Measurements from ENCODE around the gene ZBTB7C. TPM values are rescaled to one million over a fixed set of nuclear protein-coding genes. Genes with fewer than 3 reads are reported as not detected.
A peak's percentile ranks its signal among the peaks of the same experiment; 100 is the strongest.

The ZBTB7C gene
- polyA plus RNA-seq, 6 donors from 2014 or later: not detected

- Mint-ChIP-seq H3K36me3 (no peaks in the 10 kb centered on the region), H3K27ac (no peak overlapping the region), H3K4me1 (no peaks in the 10 kb centered on the region), H3K27me3 (peaks cover 0 to 38% (median 32%) of the 10 kb centered on the region in 3 donors), H3K4me3 (no peak overlapping the region), H3K9me3 (no peaks in the 10 kb centered on the region)
- DNase-seq (no peak), ATAC-seq (ENCODE audit: low read depth in 2 of 2) (no peak)
These were observed 93.0 kb downstream of the ZBTB7C start for GRCh38 chr18:48316177-48316576.

DNA sequence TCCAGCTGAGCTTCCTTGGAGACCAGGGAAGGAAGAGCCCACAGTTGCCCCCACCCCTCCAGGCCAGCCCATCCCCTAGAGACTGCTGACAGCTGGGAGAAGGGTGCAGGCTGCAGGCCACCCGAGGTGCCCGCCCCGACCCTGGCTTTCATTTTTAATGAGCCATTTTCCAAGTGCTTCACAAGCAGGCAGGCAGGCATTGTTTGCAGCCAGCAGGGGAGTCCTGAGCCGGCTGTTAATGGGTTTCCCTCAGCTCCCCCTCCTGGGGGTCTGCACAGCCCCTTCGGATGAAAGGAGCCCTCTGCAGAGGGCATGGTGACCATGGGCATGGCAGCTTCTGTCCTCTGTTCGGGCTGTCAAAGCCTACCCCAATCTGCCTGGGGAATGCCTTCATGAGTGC, 94.5 kb downstream of the ZBTB7C start:
- Mint-ChIP-seq H3K4me3 (no peak overlapping the region), H3K4me1 (no peaks in the 10 kb centered on the region), H3K27me3 (peaks cover 0 to 32% (median 19%) of the 10 kb centered on the region in 3 donors), H3K9me3 (no peaks in the 10 kb centered on the region), H3K36me3 (no peaks in the 10 kb centered on the region), H3K27ac (no peak overlapping the region)
- ATAC-seq (ENCODE audit: low read depth in 2 of 2) (no peak), DNase-seq (no peak)

DNA sequence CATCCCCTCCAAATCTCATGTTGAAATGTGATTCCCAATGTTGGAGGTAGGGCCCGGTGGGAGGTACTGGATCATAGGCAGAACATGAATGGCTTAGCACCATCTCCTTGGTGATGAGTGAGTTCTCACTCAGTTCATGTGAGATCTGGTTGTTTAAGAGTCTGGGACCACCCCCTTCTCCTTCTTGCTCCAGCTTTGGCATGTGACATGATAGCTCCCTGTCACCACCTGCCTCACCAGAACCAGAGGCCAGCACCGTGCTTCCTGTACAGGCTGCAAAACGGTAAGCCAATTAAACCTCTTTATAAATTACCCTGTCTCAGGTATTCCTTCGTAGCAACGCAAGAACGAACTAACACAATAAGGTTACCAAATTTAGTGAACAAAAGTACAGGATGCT, 95.4 kb downstream of the ZBTB7C start:
- no peak for DNase-seq
- no peak for ATAC-seq (ENCODE audit: low read depth in 2 of 2)
- peaks cover 0 to 26% (median 17%) of the 10 kb centered on the region in 3 donors for H3K27me3 Mint-ChIP-seq
- H3K36me3 Mint-ChIP-seq: no peaks in the 10 kb centered on the region
- H3K27ac Mint-ChIP-seq: no peak overlapping the region
- H3K9me3 Mint-ChIP-seq: no peaks in the 10 kb centered on the region
- H3K4me3 Mint-ChIP-seq: no peak overlapping the region
- no peaks in the 10 kb centered on the region for H3K4me1 Mint-ChIP-seq

DNA sequence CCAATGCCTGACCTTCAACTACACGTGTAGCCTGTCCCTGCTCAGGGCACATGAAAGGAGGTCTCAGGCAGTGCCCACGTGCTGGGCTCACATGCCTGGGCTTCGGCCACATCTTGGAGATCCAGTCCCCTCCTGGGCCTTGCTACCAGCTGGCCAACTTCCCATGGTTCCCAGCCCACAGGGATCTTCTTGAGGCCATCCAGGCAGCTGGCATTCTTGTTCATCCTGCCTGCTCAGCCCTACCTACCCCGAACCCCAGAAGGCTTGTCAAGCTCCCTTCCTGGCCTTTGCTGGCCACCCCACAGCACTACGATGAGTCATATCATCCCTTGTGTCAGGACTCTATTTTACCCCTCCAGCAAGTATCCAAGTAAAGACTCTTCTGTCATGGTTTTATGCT, 97.1 kb downstream of the ZBTB7C start:
- no peaks in the 10 kb centered on the region for H3K36me3 Mint-ChIP-seq
- no peak overlapping the region for H3K27ac Mint-ChIP-seq

DNA sequence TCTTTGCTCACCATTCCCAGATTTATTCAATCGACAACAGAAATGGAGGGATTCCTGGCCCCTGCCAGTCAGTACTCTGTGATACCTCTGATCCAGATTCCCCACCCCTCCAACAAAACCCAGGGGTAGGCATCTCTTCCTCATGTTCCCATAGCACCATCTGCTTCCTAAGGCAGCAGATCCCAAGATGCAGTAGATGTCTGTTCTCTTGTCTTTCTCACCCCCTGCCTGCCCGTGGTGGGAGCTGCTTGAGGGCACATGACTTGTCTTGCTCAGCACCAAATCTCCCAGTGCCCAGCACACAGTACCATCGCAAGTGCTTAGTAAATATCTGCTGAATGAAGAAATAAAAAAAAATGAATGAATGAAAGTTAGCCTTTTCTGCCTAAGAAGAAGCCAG, 98.2 kb downstream of the ZBTB7C start:
- ATAC-seq (ENCODE audit: low read depth in 2 of 2) (no peak), DNase-seq (no peak)
- H3K4me3 Mint-ChIP-seq: no peak overlapping the region
- H3K9me3 Mint-ChIP-seq: peaks cover 0 to 2% (median 0%) of the 10 kb centered on the region in 7 donors
- no peaks in the 10 kb centered on the region for H3K4me1 Mint-ChIP-seq
- H3K27me3 Mint-ChIP-seq: peaks cover 0 to 18% (median 17%) of the 10 kb centered on the region in 3 donors
- H3K36me3 Mint-ChIP-seq: no peaks in the 10 kb centered on the region
- no peak overlapping the region for H3K27ac Mint-ChIP-seq

More for the DNA sequence above, 97.1 kb downstream of the ZBTB7C start:
- no peaks in the 10 kb centered on the region for H3K4me1 Mint-ChIP-seq
- H3K9me3 Mint-ChIP-seq: no peaks in the 10 kb centered on the region
- no peak for ATAC-seq (ENCODE audit: low read depth in 2 of 2)
- no peak overlapping the region for H3K4me3 Mint-ChIP-seq
- no peak for DNase-seq
- H3K27me3 Mint-ChIP-seq: peaks cover 0 to 24% (median 17%) of the 10 kb centered on the region in 3 donors

- no peak overlapping the region for H3K27ac Mint-ChIP-seq
- H3K36me3 Mint-ChIP-seq: no peaks in the 10 kb centered on the region
- ATAC-seq (ENCODE audit: low read depth in 2 of 2): no peak
- no peak for DNase-seq
- peaks cover 0 to 2% (median 0%) of the 10 kb centered on the region in 7 donors for H3K9me3 Mint-ChIP-seq
- no peaks in the 10 kb centered on the region for H3K4me1 Mint-ChIP-seq
- H3K4me3 Mint-ChIP-seq: no peak overlapping the region
- peaks cover 3 to 17% (median 14%) of the 10 kb centered on the region in 3 donors for H3K27me3 Mint-ChIP-seq
These were observed 98.8 kb downstream of the ZBTB7C start for GRCh38 chr18:48310353-48310752.

DNA sequence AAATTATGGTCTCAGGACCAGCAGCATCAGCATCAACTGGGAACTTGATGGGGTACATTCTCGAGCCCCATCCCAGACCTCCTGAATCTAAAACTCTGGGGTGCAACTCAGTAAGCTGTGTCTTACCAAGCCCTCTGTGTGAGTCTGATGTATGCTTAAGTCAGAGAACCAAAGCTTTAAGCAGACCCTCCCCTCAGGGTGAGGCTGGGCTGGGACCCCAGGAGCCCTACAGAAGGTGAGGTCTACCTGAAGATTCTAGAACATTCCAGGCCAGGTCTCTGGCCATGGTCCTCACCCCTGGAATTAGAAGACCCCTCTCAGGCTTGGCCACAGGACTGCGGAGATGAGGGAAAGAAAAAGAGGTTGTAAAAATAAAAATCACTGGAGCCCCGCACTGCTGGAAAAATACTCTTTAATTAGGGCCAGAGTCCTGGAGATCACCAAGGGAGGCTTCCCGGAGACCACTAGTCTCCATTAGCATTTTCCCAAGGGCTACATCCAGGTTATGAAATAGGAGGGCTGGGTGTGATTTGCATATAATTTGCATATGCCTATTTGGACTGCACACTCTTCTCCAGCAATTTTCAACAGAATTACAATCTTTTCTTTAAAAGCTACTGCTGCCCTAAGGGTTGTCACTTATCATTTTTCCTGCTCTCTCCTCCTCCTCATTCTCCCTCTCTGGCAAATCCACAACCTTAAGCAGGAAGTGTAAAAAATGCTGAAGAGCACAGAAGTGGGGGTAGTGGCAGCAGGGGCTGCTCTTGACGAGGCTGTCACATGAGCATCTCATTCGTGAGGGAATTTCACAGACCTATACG, 100.2 kb downstream of the ZBTB7C start:
- H3K27ac Mint-ChIP-seq: no peak overlapping the region
- H3K4me1 Mint-ChIP-seq: no peaks in the 10 kb centered on the region
- ATAC-seq (ENCODE audit: low read depth in 2 of 2) (no peak), DNase-seq (no peak)
- H3K4me3 Mint-ChIP-seq: no peak overlapping the region
- peaks cover 0 to 2% (median 0%) of the 10 kb centered on the region in 7 donors for H3K9me3 Mint-ChIP-seq
- H3K27me3 Mint-ChIP-seq: peaks cover 6 to 13% (median 12%) of the 10 kb centered on the region in 3 donors
- no peaks in the 10 kb centered on the region for H3K36me3 Mint-ChIP-seq

DNA sequence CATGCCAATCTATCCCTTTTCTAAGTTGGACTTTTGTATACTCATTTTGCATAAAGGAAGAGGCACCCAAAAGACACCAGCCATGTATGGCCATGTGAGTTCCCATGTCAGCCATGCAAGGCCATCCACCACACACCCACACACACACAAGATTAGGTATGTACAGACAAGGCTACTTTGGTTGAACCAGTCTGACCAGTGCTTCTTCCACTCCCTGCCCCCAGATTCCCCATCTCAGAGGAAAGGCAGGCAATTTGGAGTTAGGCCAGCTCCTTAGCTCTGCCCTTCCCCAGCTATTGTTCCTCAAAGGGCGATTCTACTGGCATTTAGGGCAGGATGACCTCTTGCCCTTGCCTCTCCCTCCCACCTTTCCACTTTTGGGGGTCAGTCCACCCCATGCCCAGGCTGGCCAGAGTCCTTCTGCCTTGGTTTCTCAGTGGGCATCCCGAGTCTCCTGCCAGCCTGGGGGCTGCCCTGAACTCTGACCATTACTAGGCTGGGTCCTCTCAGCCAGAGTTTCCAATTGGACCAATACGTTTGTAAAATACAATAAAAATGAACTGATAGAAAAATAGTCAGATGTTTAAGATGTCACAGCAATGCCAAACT, 101.1 kb downstream of the ZBTB7C start:
- ATAC-seq (ENCODE audit: low read depth in 2 of 2) (no peak), DNase-seq (no peak)
- Mint-ChIP-seq H3K9me3 (peaks cover 0 to 2% (median 0%) of the 10 kb centered on the region in 7 donors), H3K4me1 (no peaks in the 10 kb centered on the region), H3K36me3 (no peaks in the 10 kb centered on the region), H3K27me3 (peaks cover 6 to 13% (median 10%) of the 10 kb centered on the region in 3 donors), H3K4me3 (no peak overlapping the region), H3K27ac (no peak overlapping the region)

DNA sequence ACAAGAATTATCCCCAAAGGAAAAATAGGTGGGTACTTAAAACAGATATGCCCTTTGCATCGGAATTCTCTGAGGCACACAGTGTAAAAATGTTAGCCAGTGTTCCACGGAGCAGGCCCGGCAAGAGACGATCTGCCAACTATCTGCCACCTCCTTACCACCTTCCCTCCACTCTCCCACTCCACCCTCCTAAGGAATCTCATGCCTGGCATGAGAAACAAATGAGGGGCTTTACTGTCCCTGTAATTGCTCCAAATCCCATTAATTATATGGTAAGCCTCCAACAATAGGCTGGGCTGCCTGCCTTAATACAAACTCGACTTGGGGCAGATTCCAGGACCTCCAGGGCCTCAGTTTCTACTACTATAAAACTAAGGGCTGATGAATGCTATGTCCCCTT, 102.3 kb downstream of the ZBTB7C start:
- Mint-ChIP-seq H3K36me3 (no peaks in the 10 kb centered on the region), H3K27me3 (peaks cover under 1 to 7% (median 6%) of the 10 kb centered on the region in 3 donors), H3K9me3 (peaks cover 0 to 2% (median 0%) of the 10 kb centered on the region in 7 donors), H3K4me3 (no peak overlapping the region), H3K4me1 (no peaks in the 10 kb centered on the region), H3K27ac (peak overlapping the region in 1 of 6 donors; percentile 84)
- ATAC-seq (ENCODE audit: low read depth in 2 of 2) (no peak), DNase-seq (no peak)

DNA sequence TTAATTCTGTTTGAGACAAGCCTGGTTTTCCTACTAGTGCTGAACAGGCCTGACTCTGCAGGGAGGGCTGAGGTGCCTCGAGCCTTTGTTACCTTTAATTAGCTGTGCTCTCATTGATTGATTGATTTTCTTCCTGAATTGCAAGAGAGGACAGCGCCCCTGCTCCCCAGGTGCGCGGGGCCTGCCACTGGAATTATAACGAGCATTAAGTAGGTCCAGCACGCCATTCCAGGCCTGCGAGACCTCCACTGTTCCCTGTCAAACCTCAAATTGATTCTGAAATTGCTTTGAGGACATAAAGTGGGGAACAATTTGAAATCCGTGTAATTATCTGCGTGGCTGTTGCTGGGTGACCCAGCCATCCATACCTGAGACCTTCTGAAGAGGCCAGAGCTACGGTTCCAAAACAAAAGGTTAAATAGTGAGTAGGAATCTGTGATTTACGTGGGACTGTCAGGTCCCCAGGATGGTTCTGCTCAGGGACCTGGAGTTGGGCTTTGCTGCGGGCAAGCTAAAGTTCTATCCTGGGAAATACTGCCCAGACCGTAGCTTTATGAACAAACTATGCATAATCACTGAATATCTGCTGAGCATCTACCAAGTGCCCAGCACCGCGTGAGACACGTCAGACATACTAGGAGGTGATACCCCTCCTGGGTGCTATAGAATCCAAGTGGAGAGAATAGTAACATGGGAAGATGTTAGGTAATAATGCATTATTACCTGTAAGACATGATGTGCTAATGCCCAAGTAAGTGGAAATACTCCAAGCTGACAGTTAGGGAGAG, 104.1 kb downstream of the ZBTB7C start:
- Mint-ChIP-seq H3K9me3 (peaks cover 0 to 2% (median 0%) of the 10 kb centered on the region in 7 donors), H3K36me3 (no peaks in the 10 kb centered on the region), H3K27me3 (peaks cover 6 to 10% (median 6%) of the 10 kb centered on the region in 3 donors), H3K27ac (no peak overlapping the region), H3K4me1 (no peaks in the 10 kb centered on the region), H3K4me3 (no peak overlapping the region)
- ATAC-seq (ENCODE audit: low read depth in 2 of 2): no peak
- DNase-seq: no peak

DNA sequence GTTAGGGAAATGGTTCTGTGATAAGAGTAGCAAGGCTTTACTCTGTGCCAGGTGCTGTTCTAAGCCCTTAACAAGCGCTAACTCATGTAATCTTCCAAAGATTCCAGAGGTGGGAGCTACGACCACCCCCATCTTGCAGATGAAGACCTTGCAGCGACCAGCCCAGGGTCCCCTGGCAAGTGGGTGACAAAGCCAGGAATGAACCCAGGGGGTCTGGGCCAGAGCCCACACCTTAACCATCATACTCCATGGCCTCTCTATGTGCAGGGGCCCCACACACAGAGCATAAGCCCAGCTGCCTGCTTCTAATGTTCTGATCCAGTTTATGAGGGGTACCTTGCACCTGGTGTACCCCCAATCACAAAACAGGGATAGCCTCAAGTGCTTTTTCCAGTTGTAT, 105.3 kb downstream of the ZBTB7C start:
- Mint-ChIP-seq H3K27me3 (peaks cover 6 to 15% (median 6%) of the 10 kb centered on the region in 3 donors), H3K27ac (no peak overlapping the region), H3K9me3 (peaks cover 0 to 2% (median 0%) of the 10 kb centered on the region in 7 donors), H3K4me3 (no peak overlapping the region), H3K4me1 (no peaks in the 10 kb centered on the region), H3K36me3 (no peaks in the 10 kb centered on the region)
- ATAC-seq (ENCODE audit: low read depth in 2 of 2): no peak
- DNase-seq: no peak

GRCh38 chr18:48302736-48303135, 106.4 kb downstream of the ZBTB7C start:
- Mint-ChIP-seq H3K4me3 (no peak overlapping the region), H3K27ac (no peak overlapping the region), H3K4me1 (no peaks in the 10 kb centered on the region), H3K36me3 (no peaks in the 10 kb centered on the region), H3K27me3 (peaks cover 6 to 15% (median 6%) of the 10 kb centered on the region in 3 donors), H3K9me3 (peaks cover 0 to 2% (median 0%) of the 10 kb centered on the region in 7 donors)
- no peak for ATAC-seq (ENCODE audit: low read depth in 2 of 2)
- no peak for DNase-seq

DNA sequence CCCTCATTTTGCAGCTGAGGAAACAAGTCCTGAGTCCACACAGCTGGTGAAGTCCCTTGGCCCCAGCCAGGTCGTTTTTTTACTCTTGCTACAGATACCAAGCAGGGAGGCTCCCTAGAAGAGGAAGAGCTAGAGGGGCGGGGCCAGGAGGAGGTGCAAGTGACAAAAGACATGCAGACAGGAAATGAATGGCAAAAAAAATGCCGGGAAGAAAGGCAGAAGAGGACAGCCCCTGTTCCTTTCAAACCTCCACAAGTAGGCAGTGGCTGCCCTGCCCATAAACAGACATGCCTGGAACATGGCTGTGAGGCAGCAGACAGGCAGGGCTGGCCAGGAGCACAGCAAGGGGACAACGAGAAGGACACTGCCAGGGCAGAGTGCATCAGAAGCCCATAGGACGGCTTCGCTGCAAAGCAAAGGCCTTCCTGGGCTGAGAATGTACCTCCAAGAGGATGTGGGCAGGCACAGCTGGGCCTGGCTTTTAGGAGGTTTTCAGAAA, 108.7 kb downstream of the ZBTB7C start:
- no peak overlapping the region for H3K4me3 Mint-ChIP-seq
- no peak for DNase-seq
- no peak for ATAC-seq (ENCODE audit: low read depth in 2 of 2)
- H3K27me3 Mint-ChIP-seq: peaks cover 4 to 15% (median 6%) of the 10 kb centered on the region in 3 donors
- no peaks in the 10 kb centered on the region for H3K9me3 Mint-ChIP-seq
- peak overlapping the region in 1 of 6 donors; percentile 53 for H3K27ac Mint-ChIP-seq
- no peaks in the 10 kb centered on the region for H3K4me1 Mint-ChIP-seq
- H3K36me3 Mint-ChIP-seq: no peaks in the 10 kb centered on the region
